Right lobe of liver (tissue), 6 donors: Measurements from ENCODE around the gene DRC7. TPM values are rescaled to one million over a fixed set of nuclear protein-coding genes. Genes with fewer than 3 reads are reported as not detected.

ENCODE experiments used
- ATAC-seq, 4 donors: fragments of 200-7000 bp; cut with Tn5 transposase; one replicate each; pipeline ENCODE4 v1.9.1; 2020; ENCODE audit warnings: mild to moderate bottlenecking in 4 of 4, moderate library complexity in 4 of 4
- DNase-seq, 3 donors: peaks; one replicate each; pipeline ENCODE4 v3.0.0-alpha.2; 2020
- H3K27ac ChIP-seq, 3 donors: fragments of 200-600 bp; one replicate each; pipeline ENCODE4 v1.8.0; 2022
- H3K27me3 ChIP-seq, 2 donors: fragments of 200-600 bp; one replicate each; pipeline ENCODE4 v1.8.0; 2022
- H3K36me3 ChIP-seq, 4 donors: fragments of 200-600 bp; sonication (generic) in 1 of 4; one replicate each; pipeline versions ENCODE4 v1.5.1 to v1.8.0; 2017 to 2022; ENCODE audit warnings: control low read depth in 1 of 4
- H3K4me1 ChIP-seq, 4 donors: fragments of 200-600 bp; sonication (generic) in 1 of 4; one replicate each; pipeline versions ENCODE4 v1.5.1 to v1.8.0; 2017 to 2022; ENCODE audit warnings: control low read depth in 1 of 4
- H3K4me3 ChIP-seq, 3 donors: fragments of 200-600 bp; one replicate each; pipeline ENCODE4 v1.8.0; 2022
- H3K9me3 ChIP-seq, 4 donors: fragments of 200-600 bp; sonication (generic) in 1 of 4; one replicate each; pipeline versions ENCODE4 v1.5.1 to v1.8.0; 2017 to 2022; ENCODE audit warnings: control low read depth in 1 of 4
- CTCF ChIP-seq, 4 donors: fragments of 200-600 bp in 3 of 4; fragments of 450-650 bp in 1 of 4; IDR thresholded peaks; one replicate each; pipeline versions ENCODE4 v1.5.1 to v1.8.0; 2016 to 2022; ENCODE audit warnings: antibody characterized with exemption in 4 of 4, mild to moderate bottlenecking in 2 of 4
- POLR2A ChIP-seq: fragments of 450-650 bp; IDR thresholded peaks from one replicate; pipeline ENCODE4 v1.6.1; 2017; ENCODE audit warnings: antibody characterized with exemption, mild to moderate bottlenecking
- WGBS: methylation state at CpG from one replicate; pipeline ENCODE4 v1.1.6; 2018; ENCODE audit warnings: low coverage, low lambda C conversion rate; ENCODE audit not compliant: insufficient coverage; ENCODE audit errors: missing lambda C conversion rate; 5-methylcytosine and 5-hydroxymethylcytosine counted together
- intact Hi-C, 2 donors: fragments of 100-400 bp; cut with DNase I; formaldehyde crosslinking; loops; one replicate each; pipeline versions ENCODE4 v1.11.2 to v1.14.1; 2022
- total RNA-seq, 6 experiments: library from RNA; depleted of rRNA in 2 of 6; stranded (reverse); fragments of >200 nt in 2 of 6; fragmentation: NEBNext Ultra II Directional in 3 of 6; extraction: Animal tissue kit (Norgen Biotek cat#: 25700) in 3 of 6; gene quantifications; one replicate each; pipeline versions ENCODE4 v1.1.0 to v1.2.4, GENCODE V29; 2016 to 2023
- donor health status: DM: no; HTN: yes; CAD: no.
- donor health status: DM: no; HTN: no; CAD: no.
- donor health status: DM: no; HTN: no; CAD: no.
- donor health status: DM: no; HTN: yes; CAD: no.
- donor health status: DM: no; HTN: yes; CAD: no.

The DRC7 gene
- total RNA-seq, 6 experiments from 2014 or later, result 0.06 to 0.37 (median 0.19) TPM

GRCh38 chr16:57721356-57722209 is 27.0 kb downstream of the DRC7 start:
- Histone ChIP-seq H3K9me3 (no peaks in the 10 kb centered on the region), H3K27me3 (no peaks in the 10 kb centered on the region), H3K4me1 (no peaks in the 10 kb centered on the region), H3K36me3 (no peaks in the 10 kb centered on the region), H3K27ac (no peak overlapping the region), H3K4me3 (no peak overlapping the region)
- intact Hi-C loops, result loop anchor here (5.0 kb wide), 3 partner anchors 69 to 144 kb away; no protein-coding TSS in a partner anchor
- no peak for TF ChIP-seq CTCF (IDR thresholded peaks at IDR 0.05)
- DNase-seq, result no peak
- no peak for ATAC-seq
- WGBS, result 81% methylated on average over 5 of the region's 17 CpGs

GRCh38 chr16:57722210-57722499 is 27.5 kb downstream of the DRC7 start:
- intact Hi-C loops, result loop anchor here (5.0 kb wide), 3 partner anchors 70 to 145 kb away; no protein-coding TSS in a partner anchor
- TF ChIP-seq CTCF (IDR thresholded peaks at IDR 0.05) (no peak), POLR2A (no peak)
- H3K4me1 ChIP-seq, result no peaks in the 10 kb centered on the region
- no peaks in the 10 kb centered on the region for H3K9me3 ChIP-seq
- no CpG with 5 or more reads among the region's 2 CpGs for WGBS
- no peak for DNase-seq
- H3K36me3 ChIP-seq, result no peaks in the 10 kb centered on the region
- no peak overlapping the region for H3K27ac ChIP-seq
- no peak for ATAC-seq
- H3K27me3 ChIP-seq, result no peaks in the 10 kb centered on the region
- H3K4me3 ChIP-seq, result no peak overlapping the region

- 55% methylated on average over 6 of the region's 11 CpGs for WGBS
- ATAC-seq, result no peak
These were observed 28.0 kb downstream of the DRC7 start for GRCh38 chr16:57722651-57723050.

GRCh38 chr16:57723170-57723569 is 28.6 kb downstream of the DRC7 start:
- no peak for DNase-seq
- Histone ChIP-seq H3K4me3 (no peak overlapping the region), H3K36me3 (no peaks in the 10 kb centered on the region), H3K27me3 (no peaks in the 10 kb centered on the region), H3K27ac (no peak overlapping the region), H3K9me3 (no peaks in the 10 kb centered on the region), H3K4me1 (no peaks in the 10 kb centered on the region)
- intact Hi-C loops, result loop anchor here (5.0 kb wide), 3 partner anchors 71 to 146 kb away; no protein-coding TSS in a partner anchor
- 39% methylated on average over 5 of the region's 7 CpGs for WGBS
- no peak for TF ChIP-seq POLR2A
- peak in 3 of 4 donors; percentile 17 to 37 (median 19) for TF ChIP-seq CTCF (IDR thresholded peaks at IDR 0.05)
- peak in 2 of 4 donors; percentile 17 to 26 for ATAC-seq

More at GRCh38 chr16:57722651-57723050, 28.0 kb downstream of the DRC7 start:
- no peak for DNase-seq
- H3K4me1 ChIP-seq, result no peaks in the 10 kb centered on the region
- no peak overlapping the region for H3K27ac ChIP-seq
- no peaks in the 10 kb centered on the region for H3K27me3 ChIP-seq
- no peaks in the 10 kb centered on the region for H3K36me3 ChIP-seq
- H3K4me3 ChIP-seq, result no peak overlapping the region
- intact Hi-C loops, result loop anchor here (5.0 kb wide), 3 partner anchors 70 to 145 kb away; no protein-coding TSS in a partner anchor
- H3K9me3 ChIP-seq, result no peaks in the 10 kb centered on the region
- TF ChIP-seq CTCF (IDR thresholded peaks at IDR 0.05) (no peak), POLR2A (no peak)
